Mucosa of gallbladder (tissue), 1 donor: Measurements from ENCODE around the gene SMIM32. TPM values are rescaled to one million over a fixed set of nuclear protein-coding genes. Genes with fewer than 3 reads are reported as not detected.

Experiments
- DNase-seq: peaks from one replicate; pipeline ENCODE4 v3.0.0-alpha.2; 2020; ENCODE audit warnings: low spot score
- total RNA-seq: library from RNA; stranded (reverse); gene quantifications from one replicate; pipeline ENCODE4 v1.2.1, GENCODE V29; 2021
- donor health status: DM: no; HTN: no; CAD: no.

SMIM32 gene
- 33.1 TPM for total RNA-seq

- DNase-seq: peak; percentile 67
Observed at GRCh38 chr5:136192526-136193321, at the start of gene SMIM32. Gene SMIM32 (minus strand): TSS chr5:136193162. CDS start chr5:136192524, 638 bp downstream.

- no peak for DNase-seq
Observed at GRCh38 chr5:136242611-136243010, 49.6 kb upstream of the SMIM32 start.

DNA sequence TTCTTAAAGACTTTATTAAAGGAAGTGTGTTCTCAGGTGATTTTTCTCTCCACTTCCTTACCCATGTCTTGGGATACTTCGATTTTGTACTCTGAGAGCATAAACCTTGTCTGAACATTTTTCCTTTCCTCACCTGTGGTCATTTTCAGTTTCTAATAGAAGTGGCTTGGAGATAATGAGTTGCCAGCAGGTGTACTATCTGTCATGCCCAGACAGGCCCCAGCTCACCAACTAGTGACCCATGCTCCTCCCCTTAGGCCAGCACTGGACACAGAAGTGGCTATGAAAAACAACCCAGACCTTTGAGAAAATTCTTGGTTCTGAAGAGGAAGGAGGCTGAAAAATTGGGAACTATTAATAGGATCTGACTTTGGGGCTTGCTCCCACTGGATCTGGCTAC is 49.2 kb upstream of the SMIM32 start:
- no peak for DNase-seq

GRCh38 chr5:136240894-136241293 is 47.9 kb upstream of the SMIM32 start:
- no peak for DNase-seq

- no peak for DNase-seq
Observed at GRCh38 chr5:136236479-136237083, 43.6 kb upstream of the SMIM32 start.

- DNase-seq: peak; percentile 24
Observed at GRCh38 chr5:136235321-136235720, 42.4 kb upstream of the SMIM32 start.

- DNase-seq: no peak
Observed at GRCh38 chr5:136232316-136232715, 39.4 kb upstream of the SMIM32 start.

GRCh38 chr5:136230176-136230575 is 37.2 kb upstream of the SMIM32 start:
- DNase-seq: no peak

DNA sequence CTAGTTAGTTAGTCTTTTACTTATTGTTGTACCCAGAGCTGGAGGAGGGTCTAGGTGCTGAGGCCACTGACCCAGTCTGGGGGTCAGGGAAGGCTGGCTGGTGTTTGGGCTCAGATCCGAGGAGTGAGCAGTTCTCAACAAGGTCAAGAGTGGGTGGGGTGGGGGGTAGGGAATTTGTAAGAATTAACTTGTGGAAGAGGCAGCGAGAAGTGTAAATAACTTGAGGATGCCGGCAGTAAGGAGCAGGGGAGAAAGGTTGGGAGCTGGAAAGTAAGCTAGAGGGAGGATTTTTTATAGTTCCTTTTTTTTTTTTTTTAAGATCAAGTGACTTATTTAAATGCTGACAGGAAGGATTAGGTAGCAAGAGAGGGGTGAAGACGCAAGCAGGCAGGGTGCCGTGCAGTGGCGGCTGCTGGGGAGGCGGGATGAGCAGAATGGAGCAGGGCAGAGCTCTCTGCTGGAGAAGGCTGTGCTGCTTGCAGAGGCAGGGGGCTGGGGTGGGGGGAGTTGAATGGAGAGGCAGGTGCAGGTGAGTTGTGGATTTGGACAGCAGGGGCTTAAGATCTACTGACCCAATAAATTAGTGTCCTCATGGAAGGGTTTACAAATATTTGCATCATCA is 35.3 kb upstream of the SMIM32 start:
- DNase-seq: no peak

DNA sequence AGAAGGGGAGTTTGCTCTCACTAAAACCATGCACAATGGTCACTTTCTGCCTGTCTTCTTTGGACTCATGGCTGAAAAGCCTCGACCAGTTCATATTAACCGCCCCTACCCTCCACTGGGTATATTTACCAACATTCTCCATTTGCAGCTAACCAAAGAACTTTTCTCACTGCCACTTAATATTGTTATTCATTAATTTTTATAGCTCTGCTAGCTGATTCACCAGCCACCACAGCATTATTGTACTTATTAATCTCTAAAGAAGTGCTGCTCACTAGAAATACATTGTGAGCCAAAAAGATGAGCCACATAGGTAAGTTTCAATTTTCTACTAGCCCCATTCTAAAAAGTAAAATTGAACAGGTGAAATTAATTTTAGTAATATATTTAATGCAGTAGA is 33.4 kb upstream of the SMIM32 start:
- DNase-seq: no peak

DNA sequence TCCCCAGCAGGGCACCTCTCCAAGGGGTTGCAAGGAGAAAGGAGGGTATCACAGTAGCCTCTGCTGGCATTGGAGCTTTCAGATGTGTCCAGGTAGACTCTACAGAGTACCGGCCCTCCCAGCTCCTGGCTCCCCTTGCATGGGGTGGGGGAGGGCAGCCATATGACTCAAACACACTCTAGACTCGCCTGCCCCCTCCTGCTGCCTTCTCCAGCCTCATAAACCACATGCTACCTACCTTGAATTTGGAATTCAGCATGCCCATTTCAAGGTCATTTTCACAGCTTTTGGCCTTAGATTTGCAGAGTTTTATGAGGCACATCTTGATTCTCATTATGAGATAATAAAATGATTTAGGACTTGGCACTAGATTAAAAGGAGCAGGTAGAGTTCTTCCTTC is 32.8 kb upstream of the SMIM32 start:
- no peak for DNase-seq

DNA sequence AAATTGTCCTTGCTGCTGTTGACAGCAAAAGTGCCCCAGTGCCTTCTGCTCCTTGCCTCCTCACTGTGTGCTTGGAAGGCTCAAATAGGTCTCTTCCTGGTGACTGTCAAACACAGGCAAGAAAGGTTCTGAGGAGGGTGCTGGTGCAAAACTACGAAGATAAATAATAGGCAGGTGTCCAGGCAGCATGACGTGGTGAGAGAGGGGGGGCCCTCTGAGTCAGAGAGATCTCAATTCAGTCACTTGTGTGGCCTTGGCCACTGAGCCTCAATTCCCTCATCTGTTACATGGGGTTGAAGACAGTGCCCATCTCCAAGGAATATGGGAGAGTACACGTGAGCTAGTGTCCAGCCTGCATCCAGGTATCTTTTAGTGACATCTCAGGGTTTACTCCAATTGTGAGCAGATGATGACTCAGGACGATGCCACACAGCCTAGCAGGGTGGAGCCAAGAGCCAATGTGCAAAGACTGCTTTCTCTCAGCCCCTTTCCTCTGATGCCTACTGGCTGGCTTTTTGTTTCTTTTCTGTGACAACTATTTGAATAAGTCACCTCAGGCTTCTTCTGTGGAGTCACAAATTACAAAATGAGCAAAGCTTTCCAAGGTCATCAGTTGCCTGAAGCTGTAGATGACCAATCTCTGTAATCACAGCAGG is 29.7 kb upstream of the SMIM32 start:
- DNase-seq: no peak

- no peak for DNase-seq
Observed at GRCh38 chr5:136221340-136221739, 28.4 kb upstream of the SMIM32 start.

DNA sequence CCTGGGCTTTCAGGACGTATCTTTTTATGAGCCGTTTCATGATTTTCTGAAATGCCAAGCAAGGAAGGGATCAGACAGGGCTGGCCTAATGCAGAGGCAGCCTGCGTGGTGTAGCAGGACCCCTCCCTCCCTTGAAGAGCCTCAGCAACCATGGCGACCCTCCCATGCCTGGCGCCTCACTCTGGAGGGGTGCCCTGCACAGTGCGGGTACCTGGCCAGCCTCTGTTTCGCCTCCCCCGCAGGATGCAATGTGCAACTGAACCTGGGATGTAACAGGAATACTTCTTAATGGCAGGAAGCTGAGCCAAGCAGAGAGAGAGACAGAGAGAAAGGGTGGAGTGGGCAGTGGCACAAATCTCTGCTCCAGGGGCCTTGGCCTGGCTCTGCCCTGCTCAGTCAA is 23.3 kb upstream of the SMIM32 start:
- no peak for DNase-seq

- DNase-seq: no peak
Observed at GRCh38 chr5:136215812-136216211, 22.9 kb upstream of the SMIM32 start.

GRCh38 chr5:136213919-136214493 is 21.0 kb upstream of the SMIM32 start:
- DNase-seq: no peak

- peak; percentile 68 for DNase-seq
Observed at GRCh38 chr5:136212252-136212721, 19.3 kb upstream of the SMIM32 start.

DNA sequence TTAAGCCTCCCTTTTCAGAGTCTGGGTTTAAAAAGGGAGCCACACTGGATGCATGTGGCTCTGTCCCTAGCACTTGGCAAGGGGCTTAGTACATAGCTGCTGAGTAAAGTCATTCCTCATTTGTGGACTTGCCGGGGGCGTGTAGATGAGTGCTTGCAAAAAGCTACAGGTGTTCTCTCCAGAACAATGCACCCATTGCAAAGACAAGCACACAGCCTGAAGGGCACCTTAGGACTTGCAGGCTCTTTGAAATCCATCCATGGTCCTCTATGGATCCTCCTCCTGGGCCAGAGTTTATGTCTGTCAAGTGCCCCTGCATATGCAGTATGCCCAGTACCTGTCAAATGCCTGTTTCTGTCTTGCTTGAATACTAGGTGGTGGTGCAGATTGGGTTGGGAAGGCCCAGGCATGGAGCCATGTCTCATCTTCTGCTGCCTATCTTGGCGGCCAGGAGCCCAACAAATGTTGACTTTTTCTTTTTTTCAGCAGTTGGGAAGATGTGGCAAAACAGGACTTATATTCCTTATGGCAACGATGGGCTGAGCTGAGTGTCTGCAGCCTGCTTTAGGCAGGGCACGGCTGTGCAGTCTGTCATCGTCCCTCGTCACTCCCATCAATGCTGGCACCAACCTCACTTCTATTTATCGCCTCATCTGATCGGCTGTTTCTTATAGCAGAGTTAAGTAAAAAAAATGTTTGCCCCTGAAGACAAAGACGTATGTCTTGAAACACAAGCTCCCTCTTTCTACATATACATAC is 18.5 kb upstream of the SMIM32 start:
- DNase-seq: no peak

GRCh38 chr5:136210259-136210658 is 17.3 kb upstream of the SMIM32 start:
- DNase-seq: no peak

GRCh38 chr5:136209346-136209910 is 16.5 kb upstream of the SMIM32 start:
- no peak for DNase-seq

DNA sequence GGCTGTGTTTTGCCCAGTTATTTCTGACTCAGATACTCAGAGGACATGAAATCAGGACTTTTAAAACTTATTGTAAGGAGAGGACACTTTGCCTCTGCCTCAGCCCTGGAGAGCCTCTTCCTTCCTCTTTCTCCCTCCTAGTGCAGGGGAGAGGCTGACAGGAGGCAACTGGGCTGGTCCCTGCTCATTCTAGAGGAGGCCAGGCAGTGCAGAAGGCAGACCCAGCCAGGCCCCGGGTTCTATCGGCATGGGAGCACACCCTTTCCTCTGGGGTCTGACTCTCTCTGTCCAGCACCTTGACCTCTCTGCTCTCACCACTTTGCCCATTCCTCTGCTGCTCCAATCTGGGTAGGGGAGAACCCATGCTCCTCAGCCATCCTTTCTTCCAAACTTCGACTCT is 16.0 kb upstream of the SMIM32 start:
- DNase-seq: no peak
